ENCODE data around the gene TMEM269. TPM values are rescaled to one million over a fixed set of nuclear protein-coding genes. Genes with fewer than 3 reads are reported as not detected.
"Not testable (repeated sequence)": the region's sequence is repeated elsewhere in the genome, so short reads cannot be mapped to it uniquely, and the experiment has no call there.

The TMEM269 gene
- total and polyA plus RNA-seq, 10 of the 15 experiments (the other 5 are each of a cell fraction or from before 2014, with no cell fraction given) = 0.02 to 0.26 (median 0.06) TPM; not detected in 2

DNA sequence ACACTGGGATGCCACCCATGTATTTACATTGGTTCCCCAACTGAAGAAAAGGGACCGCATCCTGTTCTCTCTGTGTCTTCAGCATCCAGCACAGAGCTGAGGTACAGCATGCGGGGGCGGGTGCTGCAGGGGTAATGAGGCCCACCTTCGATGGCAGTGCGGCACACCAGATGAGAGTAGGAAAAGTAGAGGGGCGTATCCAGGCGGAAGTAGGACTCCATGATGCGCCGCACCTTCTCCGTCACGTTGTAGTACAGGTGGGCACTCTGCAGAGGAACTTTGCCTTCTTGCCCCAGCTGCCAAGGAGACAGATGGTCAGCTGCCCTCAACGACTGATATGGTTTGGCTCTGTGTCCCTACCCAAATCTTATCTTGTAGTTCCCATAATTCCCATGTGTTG, 34.8 kb upstream of the TMEM269 start:
- in situ Hi-C loops (cut with MboI) = no loop called here
- H3K4me1 ChIP-seq (ENCODE audit: control insufficient read depth, insufficient read depth, low read length) = no peaks in the 10 kb centered on the region
- intact Hi-C loops (cut with micrococcal nuclease; ENCODE audit: unreplicated experiment) = no loop called here
- H3K4me2 ChIP-seq (ENCODE audit: control insufficient read depth, insufficient read depth) = no peak overlapping the region
- no peak for FAIRE-seq
- H4K20me1 ChIP-seq (ENCODE audit: control insufficient read depth, insufficient read depth) = no peaks in the 10 kb centered on the region
- no peak for ATAC-seq
- TF ChIP-seq, protein P1, sequence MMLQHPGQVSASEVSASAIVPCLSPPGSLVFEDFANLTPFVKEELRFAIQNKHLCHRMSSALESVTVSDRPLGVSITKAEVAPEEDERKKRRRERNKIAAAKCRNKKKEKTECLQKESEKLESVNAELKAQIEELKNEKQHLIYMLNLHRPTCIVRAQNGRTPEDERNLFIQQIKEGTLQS (IDR thresholded peaks at IDR 0.05; ENCODE audit: borderline replicate concordance, extremely low read depth, low read depth, low read length) = no peak
- no peak for TF ChIP-seq CEBPB (IDR thresholded peaks at IDR 0.05; ENCODE audit: borderline replicate concordance in 1 of 2, low read depth in 2 of 2, low read length in 2 of 2)
- peaks cover 11 to 13% of the 10 kb centered on the region in 2 experiments; a peak in 3 of 4 replicates for H3K36me3 ChIP-seq (ENCODE audit: control insufficient read depth in 2 of 2, insufficient read depth in 2 of 2, low read length in 1 of 2)
- H3K27ac ChIP-seq (ENCODE audit: control insufficient read depth, insufficient read depth) = no peak overlapping the region
- ChIA-PET RAD21 (ENCODE audit: unreplicated experiment) (no interaction called here), POLR2A (no interaction called here), CTCF (interaction anchor here (0.6 to 1.5 kb wide), 3 partner anchors 13 to 241 kb away, joined by 3 read pairs; no protein-coding TSS in a partner anchor), SMC1A (ENCODE audit: uncharacterized antibody, unreplicated experiment) (interaction anchor here (0.5 kb wide), 1 partner anchor 405 kb away, joined by 3 read pairs; no protein-coding TSS in a partner anchor)
- no TSS peak for BruUV-seq (replicated peaks)
- H3K27me3 ChIP-seq (replicated peaks in 1 of 2; ENCODE audit: control insufficient read depth in 2 of 2, insufficient read depth in 2 of 2, low read length in 1 of 2) = no peaks in the 10 kb centered on the region
- H3K79me2 ChIP-seq (ENCODE audit: control insufficient read depth, insufficient read depth, low read length) = no peaks in the 10 kb centered on the region
- no peaks in the 10 kb centered on the region for H3K9me3 ChIP-seq (replicated peaks; ENCODE audit: control insufficient read depth, insufficient read depth, low read length)
- H3K9ac ChIP-seq (ENCODE audit: control insufficient read depth, insufficient read depth, low read length) = no peak overlapping the region
- DNase-seq (ENCODE audit: low read depth, low spot score) = no peak
- no peak overlapping the region for H3K4me3 ChIP-seq
- H2AFZ ChIP-seq (ENCODE audit: control insufficient read depth, low read depth, low read length) = no peak overlapping the region
- WGBS (ENCODE audit: insufficient coverage, insufficient replicate concordance, low lambda C conversion rate, missing lambda C conversion rate) = 97% methylated on average over 12 of the region's 12 CpGs

- POLR2A ChIA-PET = interaction anchor here (1.4 kb wide), 1 partner anchor 14 kb away, joined by 4 read pairs; no protein-coding TSS in a partner anchor
- in situ Hi-C loops (cut with MboI); RAD21 ChIA-PET (ENCODE audit: unreplicated experiment); H2AFZ ChIP-seq (ENCODE audit: control insufficient read depth, low read depth, low read length); H4K20me1 ChIP-seq (ENCODE audit: control insufficient read depth, insufficient read depth); H3K9me3 ChIP-seq (replicated peaks; ENCODE audit: control insufficient read depth, insufficient read depth, low read length); H3K4me3 ChIP-seq; H3K9ac ChIP-seq (ENCODE audit: control insufficient read depth, insufficient read depth, low read length); H3K27me3 ChIP-seq (replicated peaks in 1 of 2; ENCODE audit: control insufficient read depth in 2 of 2, insufficient read depth in 2 of 2, low read length in 1 of 2); FAIRE-seq; H3K79me2 ChIP-seq (ENCODE audit: control insufficient read depth, insufficient read depth, low read length); BruUV-seq (replicated peaks); DNase-seq (ENCODE audit: low read depth, low spot score); SMC1A ChIA-PET (ENCODE audit: uncharacterized antibody, unreplicated experiment); intact Hi-C loops (cut with micrococcal nuclease; ENCODE audit: unreplicated experiment); H3K4me1 ChIP-seq (ENCODE audit: control insufficient read depth, insufficient read depth, low read length); ATAC-seq; H3K27ac ChIP-seq (ENCODE audit: control insufficient read depth, insufficient read depth); H3K4me2 ChIP-seq (ENCODE audit: control insufficient read depth, insufficient read depth): not testable (repeated sequence)
- peaks cover 12 to 20% of the 10 kb centered on the region in 2 experiments; a peak in 3 of 4 replicates for H3K36me3 ChIP-seq (ENCODE audit: control insufficient read depth in 2 of 2, insufficient read depth in 2 of 2, low read length in 1 of 2)
- WGBS (ENCODE audit: insufficient coverage, insufficient replicate concordance, low lambda C conversion rate, missing lambda C conversion rate) = 93% methylated on average over 8 of the region's 8 CpGs
- CTCF ChIA-PET = interaction anchor here (0.7 kb wide), 1 partner anchor 572 kb away, joined by 3 read pairs; no protein-coding TSS in a partner anchor
Measured at GRCh38 chr1:42751511-42752070, 33.2 kb upstream of the TMEM269 start.

Data from GM12878 (cell line).